ENCODE measurements around the gene SPINK7.

The SPINK7 gene

DNA sequence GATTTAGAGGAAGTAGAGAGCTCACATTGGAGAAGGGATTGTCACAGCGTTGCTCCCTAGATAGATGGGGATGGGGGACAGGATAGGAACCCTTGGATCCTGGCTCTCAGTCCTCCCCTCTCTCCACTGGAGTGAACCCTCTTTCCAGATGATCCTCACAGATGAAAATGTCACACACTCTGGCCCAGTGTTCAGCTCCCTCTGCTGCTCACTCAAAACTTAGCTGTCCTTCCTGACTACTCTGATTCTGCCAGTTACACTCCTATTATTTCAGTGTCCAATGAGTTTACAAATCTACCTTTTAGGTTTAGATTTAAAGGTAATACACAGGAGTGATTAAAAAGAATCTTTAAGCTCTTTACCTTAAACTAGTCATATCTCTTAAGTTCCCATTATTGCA, 5.8 kb upstream of the SPINK7 start:
- H3K4me3 ChIP-seq (ENCODE audit: low read length in 2 of 2) = no peak overlapping the region
- WGBS, 2 donors (ENCODE audit: extremely low coverage in 2 of 2, insufficient read length in 2 of 2, insufficient replicate concordance in 1 of 2) = no CpG with 5 or more reads among the region's 1 CpG
- H3K23ac ChIP-seq (ENCODE audit: low read depth, low read length, poor library complexity) = no peak overlapping the region
- H3K79me1 ChIP-seq (ENCODE audit: low read depth, low read length) = no peaks in the 10 kb centered on the region
- no peak overlapping the region for H2BK15ac ChIP-seq (ENCODE audit: low read length)
- no peak overlapping the region for H4K8ac ChIP-seq (ENCODE audit: low read depth, low read length)
- no peaks in the 10 kb centered on the region for H3K9me3 ChIP-seq (replicated peaks in 1 of 2; ENCODE audit: control insufficient read depth in 2 of 2, insufficient read depth in 1 of 2, low read depth in 1 of 2, low read length in 2 of 2)
- H4K91ac ChIP-seq (ENCODE audit: low read depth, low read length, poor library complexity) = no peak overlapping the region
- no peak overlapping the region for H3K18ac ChIP-seq (ENCODE audit: low read length)
- no peak overlapping the region for H3K4ac ChIP-seq (ENCODE audit: low read length)
- H3K27me3 ChIP-seq (ENCODE audit: control insufficient read depth in 3 of 3, insufficient read depth in 3 of 3, low read depth in 1 of 3, low read length in 3 of 3) = no peaks in the 10 kb centered on the region
- H3K14ac ChIP-seq (ENCODE audit: low read length) = no peak overlapping the region
- no peak overlapping the region for H2BK120ac ChIP-seq (ENCODE audit: low read depth, low read length)
- H2AK5ac ChIP-seq (ENCODE audit: low read depth, low read length) = no peak overlapping the region
- H2BK12ac ChIP-seq (ENCODE audit: low read length) = no peak overlapping the region
- no peak overlapping the region for H3K27ac ChIP-seq (replicated peaks; ENCODE audit: low read length)
- no peak overlapping the region for H3K4me2 ChIP-seq (ENCODE audit: insufficient read depth, low read length, poor library complexity, severe bottlenecking)
- no peaks in the 10 kb centered on the region for H3K36me3 ChIP-seq (replicated peaks in 1 of 2; ENCODE audit: control insufficient read depth in 2 of 2, insufficient read depth in 2 of 2, low read length in 2 of 2)
- no peak overlapping the region for H2BK5ac ChIP-seq (ENCODE audit: low read length)
- H2AFZ ChIP-seq (ENCODE audit: low read length) = no peak overlapping the region
- no peak for DNase-seq (ENCODE audit: low spot score)
- H3K4me1 ChIP-seq (ENCODE audit: control insufficient read depth in 2 of 2, insufficient read depth in 1 of 2, low read depth in 1 of 2, low read length in 2 of 2) = no peaks in the 10 kb centered on the region
- no peak overlapping the region for H3K9ac ChIP-seq (ENCODE audit: low read depth, low read length, poor library complexity)

DNA sequence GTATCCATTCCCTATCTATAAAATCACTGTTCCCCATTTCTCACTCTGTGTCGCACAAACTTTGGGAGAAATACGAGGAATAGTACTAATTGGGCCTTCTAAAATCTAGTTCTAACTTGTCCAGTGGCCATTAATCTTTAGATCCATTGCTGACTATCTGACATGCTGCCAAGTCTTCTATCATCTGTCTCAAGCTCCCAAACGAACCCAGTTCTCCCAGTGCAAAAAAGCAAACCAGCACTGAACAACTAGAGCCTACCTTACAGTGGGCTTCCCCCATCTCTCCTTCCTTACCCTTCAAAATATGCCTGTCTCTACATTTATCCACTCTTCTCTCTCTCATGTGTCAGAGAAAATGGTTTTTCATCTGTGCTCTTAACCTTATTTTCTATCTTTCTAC, 3.2 kb upstream of the SPINK7 start:
- H3K4me2 ChIP-seq (ENCODE audit: insufficient read depth, low read length, poor library complexity, severe bottlenecking) = no peak overlapping the region
- H2BK15ac ChIP-seq (ENCODE audit: low read length) = no peak overlapping the region
- H2BK120ac ChIP-seq (ENCODE audit: low read depth, low read length) = no peak overlapping the region
- no peak overlapping the region for H2BK5ac ChIP-seq (ENCODE audit: low read length)
- no peak overlapping the region for H3K4me3 ChIP-seq (ENCODE audit: low read length in 2 of 2)
- no peak overlapping the region for H3K23ac ChIP-seq (ENCODE audit: low read depth, low read length, poor library complexity)
- no peak overlapping the region for H3K9ac ChIP-seq (ENCODE audit: low read depth, low read length, poor library complexity)
- H3K18ac ChIP-seq (ENCODE audit: low read length) = no peak overlapping the region
- no peak overlapping the region for H2BK12ac ChIP-seq (ENCODE audit: low read length)
- H4K8ac ChIP-seq (ENCODE audit: low read depth, low read length) = no peak overlapping the region
- H2AK5ac ChIP-seq (ENCODE audit: low read depth, low read length) = no peak overlapping the region
- H3K14ac ChIP-seq (ENCODE audit: low read length) = no peak overlapping the region
- no peaks in the 10 kb centered on the region for H3K79me1 ChIP-seq (ENCODE audit: low read depth, low read length)
- no peak for DNase-seq (ENCODE audit: low spot score)
- H3K4ac ChIP-seq (ENCODE audit: low read length) = no peak overlapping the region
- WGBS, 2 donors (ENCODE audit: extremely low coverage in 2 of 2, insufficient read length in 2 of 2, insufficient replicate concordance in 1 of 2) = no CpG with 5 or more reads among the region's 3 CpGs
- H3K27ac ChIP-seq (replicated peaks; ENCODE audit: low read length) = no peak overlapping the region
- H3K9me3 ChIP-seq (replicated peaks in 1 of 2; ENCODE audit: control insufficient read depth in 2 of 2, insufficient read depth in 1 of 2, low read depth in 1 of 2, low read length in 2 of 2) = no peaks in the 10 kb centered on the region
- H2AFZ ChIP-seq (ENCODE audit: low read length) = no peak overlapping the region
- no peak overlapping the region for H4K91ac ChIP-seq (ENCODE audit: low read depth, low read length, poor library complexity)
- H3K36me3 ChIP-seq (replicated peaks in 1 of 2; ENCODE audit: control insufficient read depth in 2 of 2, insufficient read depth in 2 of 2, low read length in 2 of 2) = no peaks in the 10 kb centered on the region
- no peaks in the 10 kb centered on the region for H3K4me1 ChIP-seq (ENCODE audit: control insufficient read depth in 2 of 2, insufficient read depth in 1 of 2, low read depth in 1 of 2, low read length in 2 of 2)
- no peaks in the 10 kb centered on the region for H3K27me3 ChIP-seq (ENCODE audit: control insufficient read depth in 3 of 3, insufficient read depth in 3 of 3, low read depth in 1 of 3, low read length in 3 of 3)

DNA sequence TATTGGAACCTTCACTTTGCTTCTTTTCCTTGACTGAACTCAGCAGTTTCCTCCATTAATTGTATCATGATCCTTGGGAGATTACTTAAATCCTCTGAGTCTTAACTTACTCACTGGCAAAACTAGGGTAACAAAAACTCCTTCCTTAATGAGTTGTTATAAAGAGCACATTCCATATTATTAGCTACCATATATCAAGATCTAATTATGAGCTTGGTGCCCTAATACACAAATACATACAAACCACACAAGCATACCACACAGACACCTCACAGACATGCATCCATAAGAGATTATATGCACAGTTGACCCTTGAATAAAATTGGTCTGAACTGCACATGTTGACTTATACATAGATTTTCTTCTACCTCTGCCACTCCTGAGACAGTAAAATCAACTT, 2.5 kb upstream of the SPINK7 start:
- no peak overlapping the region for H2BK5ac ChIP-seq (ENCODE audit: low read length)

DNA sequence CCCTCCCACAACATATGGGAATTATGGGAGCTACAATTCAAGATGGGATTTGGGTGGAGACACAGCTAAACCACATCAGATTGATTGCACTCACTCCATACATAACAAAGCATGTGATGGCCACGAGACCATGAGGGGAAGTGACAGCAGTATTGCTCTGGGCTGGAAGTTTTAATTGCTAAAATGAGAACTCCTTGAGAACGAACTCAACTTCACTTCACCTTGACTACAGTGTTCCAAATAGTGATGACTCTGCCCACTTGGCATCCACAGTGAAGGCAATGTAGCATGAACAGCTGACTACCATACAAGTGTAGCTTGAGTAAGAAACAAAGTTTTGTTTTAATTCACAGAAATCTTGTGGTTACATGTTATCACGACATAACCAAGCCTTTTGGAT, 739 bp upstream of the SPINK7 start:
- no peak overlapping the region for H3K4ac ChIP-seq (ENCODE audit: low read length)
- no peaks in the 10 kb centered on the region for H3K9me3 ChIP-seq (replicated peaks in 1 of 2; ENCODE audit: control insufficient read depth in 2 of 2, insufficient read depth in 1 of 2, low read depth in 1 of 2, low read length in 2 of 2)
- H3K14ac ChIP-seq (ENCODE audit: low read length) = no peak overlapping the region
- no peaks in the 10 kb centered on the region for H3K79me1 ChIP-seq (ENCODE audit: low read depth, low read length)
- H2BK12ac ChIP-seq (ENCODE audit: low read length) = no peak overlapping the region
- no peak overlapping the region for H2AK5ac ChIP-seq (ENCODE audit: low read depth, low read length)
- WGBS, 2 donors (ENCODE audit: extremely low coverage in 2 of 2, insufficient read length in 2 of 2, insufficient replicate concordance in 1 of 2) = no CpG with 5 or more reads among the region's 3 CpGs
- no peak overlapping the region for H3K4me3 ChIP-seq (ENCODE audit: low read length in 2 of 2)
- H3K4me1 ChIP-seq (ENCODE audit: control insufficient read depth in 2 of 2, insufficient read depth in 1 of 2, low read depth in 1 of 2, low read length in 2 of 2) = no peaks in the 10 kb centered on the region
- H3K27ac ChIP-seq (replicated peaks; ENCODE audit: low read length) = no peak overlapping the region
- no peak overlapping the region for H2BK15ac ChIP-seq (ENCODE audit: low read length)
- H3K23ac ChIP-seq (ENCODE audit: low read depth, low read length, poor library complexity) = no peak overlapping the region
- no peak overlapping the region for H3K4me2 ChIP-seq (ENCODE audit: insufficient read depth, low read length, poor library complexity, severe bottlenecking)
- no peak overlapping the region for H4K8ac ChIP-seq (ENCODE audit: low read depth, low read length)
- no peak for DNase-seq (ENCODE audit: low spot score)
- H3K27me3 ChIP-seq (ENCODE audit: control insufficient read depth in 3 of 3, insufficient read depth in 3 of 3, low read depth in 1 of 3, low read length in 3 of 3) = no peaks in the 10 kb centered on the region
- H2AFZ ChIP-seq (ENCODE audit: low read length) = no peak overlapping the region
- H4K91ac ChIP-seq (ENCODE audit: low read depth, low read length, poor library complexity) = no peak overlapping the region
- no peak overlapping the region for H2BK120ac ChIP-seq (ENCODE audit: low read depth, low read length)
- no peak overlapping the region for H3K18ac ChIP-seq (ENCODE audit: low read length)
- no peaks in the 10 kb centered on the region for H3K36me3 ChIP-seq (replicated peaks in 1 of 2; ENCODE audit: control insufficient read depth in 2 of 2, insufficient read depth in 2 of 2, low read length in 2 of 2)
- no peak overlapping the region for H2BK5ac ChIP-seq (ENCODE audit: low read length)
- H3K9ac ChIP-seq (ENCODE audit: low read depth, low read length, poor library complexity) = no peak overlapping the region

More for the DNA sequence above, 2.5 kb upstream of the SPINK7 start:
- Histone ChIP-seq H3K4ac (ENCODE audit: low read length) (no peak overlapping the region), H3K36me3 (replicated peaks in 1 of 2; ENCODE audit: control insufficient read depth in 2 of 2, insufficient read depth in 2 of 2, low read length in 2 of 2) (no peaks in the 10 kb centered on the region), H3K4me1 (ENCODE audit: control insufficient read depth in 2 of 2, insufficient read depth in 1 of 2, low read depth in 1 of 2, low read length in 2 of 2) (no peaks in the 10 kb centered on the region), H2BK15ac (ENCODE audit: low read length) (no peak overlapping the region), H3K18ac (ENCODE audit: low read length) (no peak overlapping the region), H3K9me3 (replicated peaks in 1 of 2; ENCODE audit: control insufficient read depth in 2 of 2, insufficient read depth in 1 of 2, low read depth in 1 of 2, low read length in 2 of 2) (no peaks in the 10 kb centered on the region), H3K23ac (ENCODE audit: low read depth, low read length, poor library complexity) (no peak overlapping the region), H3K27ac (replicated peaks; ENCODE audit: low read length) (no peak overlapping the region), H3K27me3 (ENCODE audit: control insufficient read depth in 3 of 3, insufficient read depth in 3 of 3, low read depth in 1 of 3, low read length in 3 of 3) (no peaks in the 10 kb centered on the region), H2BK120ac (ENCODE audit: low read depth, low read length) (no peak overlapping the region), H3K79me1 (ENCODE audit: low read depth, low read length) (no peaks in the 10 kb centered on the region), H2AFZ (ENCODE audit: low read length) (no peak overlapping the region), H2AK5ac (ENCODE audit: low read depth, low read length) (no peak overlapping the region), H3K4me3 (ENCODE audit: low read length in 2 of 2) (no peak overlapping the region), H4K91ac (ENCODE audit: low read depth, low read length, poor library complexity) (no peak overlapping the region), H3K9ac (ENCODE audit: low read depth, low read length, poor library complexity) (no peak overlapping the region), H4K8ac (ENCODE audit: low read depth, low read length) (no peak overlapping the region), H3K4me2 (ENCODE audit: insufficient read depth, low read length, poor library complexity, severe bottlenecking) (no peak overlapping the region), H2BK12ac (ENCODE audit: low read length) (no peak overlapping the region), H3K14ac (ENCODE audit: low read length) (no peak overlapping the region)
- DNase-seq (ENCODE audit: low spot score) = no peak

Measured in neuronal stem cell (in vitro differentiated cells).